Activated CD8-positive, alpha-beta T cell treated with anti-CD3 and anti-CD28 coated beads for 36 hours (primary cell): ENCODE measurements around the gene SMG6. TPM values are rescaled to one million over a fixed set of nuclear protein-coding genes. Genes with fewer than 3 reads are reported as not detected.
"Not testable (repeated sequence)": the region's sequence is repeated elsewhere in the genome, so short reads cannot be mapped to it uniquely, and the experiment has no call there.

Experiments
- ATAC-seq: fragments of 200-7000 bp; cut with Tn5 transposase; one replicate; pipeline ENCODE4 v1.10.0; 2021; ENCODE audit warnings: mild to moderate bottlenecking, moderate library complexity
- CTCF ChIA-PET: fragments of 350-600 bp; sonication (Branson Sonifier 250); formaldehyde crosslinking; loops from one replicate; lab custom pipeline; 2021; ENCODE audit warnings: antibody characterized with exemption; lab: Charles Lee
- POLR2A ChIA-PET: fragments of 350-600 bp; sonication (Branson Sonifier 250); formaldehyde crosslinking; loops from one replicate; lab custom pipeline; 2021; ENCODE audit warnings: antibody characterized with exemption; lab: Charles Lee
- DNase-seq: peaks from one replicate; pipeline ENCODE4 v3.0.0-alpha.2; 2020
- H3K27ac Mint-ChIP-seq: one replicate; pipeline ENCODE4 v1.8.0; 2021; ENCODE audit warnings: mild to moderate bottlenecking, mixed read lengths
- H3K27me3 Mint-ChIP-seq: one replicate; pipeline ENCODE4 v1.8.0; 2021; ENCODE audit warnings: mixed read lengths
- H3K36me3 Mint-ChIP-seq: one replicate; pipeline ENCODE4 v1.8.0; 2021; ENCODE audit warnings: low read depth, mixed read lengths
- H3K4me1 Mint-ChIP-seq: one replicate; pipeline ENCODE4 v1.8.0; 2021; ENCODE audit warnings: low read depth, mixed read lengths
- H3K4me3 Mint-ChIP-seq: one replicate; pipeline ENCODE4 v1.8.0; 2021; ENCODE audit warnings: mild to moderate bottlenecking, moderate library complexity, mixed read lengths
- H3K9me3 Mint-ChIP-seq: one replicate; pipeline ENCODE4 v1.8.0; 2021; ENCODE audit warnings: mixed read lengths
- CTCF ChIP-seq: fragments of 200-600 bp; IDR thresholded peaks from one replicate; pipeline ENCODE4 v1.8.0; 2022; ENCODE audit warnings: antibody characterized with exemption, mild to moderate bottlenecking
- intact Hi-C: fragments of 100-400 bp; cut with micrococcal nuclease; formaldehyde crosslinking; loops from one replicate; pipeline ENCODE4 v1.10.0; 2022
- total RNA-seq, 2 experiments: library from RNA; stranded (reverse); gene quantifications; one replicate each; pipeline ENCODE4 v1.2.3, GENCODE V29; 2021

SMG6 gene
- total RNA-seq, 2 experiments from 2014 or later = 39.6 to 40.4 TPM

DNA sequence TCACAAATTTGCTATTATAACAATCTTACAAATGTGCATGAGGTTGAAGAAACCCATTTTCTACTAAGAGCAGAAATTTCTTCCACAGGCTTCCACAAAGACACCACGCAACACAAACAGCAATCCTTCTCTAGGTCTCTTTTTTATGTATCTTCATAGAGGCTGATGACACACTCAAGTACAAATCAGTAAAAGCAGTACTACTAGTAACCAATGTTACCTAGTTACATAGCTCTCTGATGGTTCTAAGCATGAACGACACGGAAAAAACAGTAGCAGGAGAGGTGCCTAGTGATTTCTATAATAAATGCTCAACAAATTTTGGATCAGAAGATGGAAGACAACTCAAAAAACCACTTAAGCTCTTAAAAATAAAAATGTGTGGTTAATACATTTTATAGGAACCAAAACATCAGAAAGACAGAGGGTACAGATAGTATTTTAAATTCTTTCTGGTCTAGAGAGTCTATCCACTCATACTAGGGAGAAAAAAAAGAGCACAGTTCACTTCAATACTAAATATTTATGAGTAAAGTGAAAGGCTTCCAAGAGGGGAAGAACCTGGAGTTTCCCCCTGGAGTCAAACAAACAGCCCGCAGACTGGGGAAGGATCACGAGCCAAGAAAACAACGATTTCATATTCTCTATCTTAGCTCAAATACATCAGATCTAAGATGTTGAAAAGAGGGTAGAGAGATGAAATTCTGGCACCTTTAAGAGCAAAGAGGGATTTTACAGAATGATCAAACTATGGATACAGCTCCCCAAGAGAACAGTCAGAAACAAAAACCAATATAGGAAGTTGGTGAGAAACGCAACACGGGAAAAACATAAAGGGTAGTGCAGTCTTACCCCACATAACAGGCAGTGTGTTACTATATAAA is 40.2 kb downstream of the SMG6 start:
- DNase-seq (no peak), ATAC-seq (peak; percentile 13)
- H3K27me3 Mint-ChIP-seq = no peaks in the 10 kb centered on the region
- H3K4me1 Mint-ChIP-seq = peaks cover 87% of the 10 kb centered on the region
- no peaks in the 10 kb centered on the region for H3K9me3 Mint-ChIP-seq
- POLR2A ChIA-PET = interaction anchor here (0.6 to 7.2 kb wide), 10 partner anchors 12 to 501 kb away, joined by 3 to 107 read pairs (median 5); partner anchors contain the start of genes HIC1, SGSM2, SMG6 and SRR
- peaks cover 68% of the 10 kb centered on the region for H3K36me3 Mint-ChIP-seq
- CTCF ChIA-PET = interaction anchor here (1.1 to 16.5 kb wide), 8 partner anchors 10 to 208 kb away, joined by 3 to 119 read pairs (median 4); no protein-coding TSS in a partner anchor
- H3K27ac Mint-ChIP-seq = peak overlapping the region; percentile 98
- intact Hi-C loops = no loop called here
- peak overlapping the region; percentile 79 for H3K4me3 Mint-ChIP-seq
- no peak for TF ChIP-seq CTCF

GRCh38 chr17:2262135-2262587 is 41.4 kb downstream of the SMG6 start:
- TF ChIP-seq CTCF = no peak
- Mint-ChIP-seq H3K36me3 (peaks cover 71% of the 10 kb centered on the region), H3K27ac (peak overlapping the region; percentile 98), H3K9me3 (no peaks in the 10 kb centered on the region), H3K4me3 (peak overlapping the region; percentile 79), H3K4me1 (peaks cover 88% of the 10 kb centered on the region), H3K27me3 (no peaks in the 10 kb centered on the region)
- ChIA-PET CTCF (interaction anchor here (1.2 to 16.5 kb wide), 4 partner anchors 9 to 20 kb away, joined by 3 to 119 read pairs (median 33); no protein-coding TSS in a partner anchor), POLR2A (interaction anchor here (1.8 to 7.2 kb wide), 3 partner anchors 10 to 211 kb away, joined by 5 to 107 read pairs (median 8); no protein-coding TSS in a partner anchor)
- intact Hi-C loops = no loop called here
- DNase-seq = no peak
- ATAC-seq = no peak

DNA sequence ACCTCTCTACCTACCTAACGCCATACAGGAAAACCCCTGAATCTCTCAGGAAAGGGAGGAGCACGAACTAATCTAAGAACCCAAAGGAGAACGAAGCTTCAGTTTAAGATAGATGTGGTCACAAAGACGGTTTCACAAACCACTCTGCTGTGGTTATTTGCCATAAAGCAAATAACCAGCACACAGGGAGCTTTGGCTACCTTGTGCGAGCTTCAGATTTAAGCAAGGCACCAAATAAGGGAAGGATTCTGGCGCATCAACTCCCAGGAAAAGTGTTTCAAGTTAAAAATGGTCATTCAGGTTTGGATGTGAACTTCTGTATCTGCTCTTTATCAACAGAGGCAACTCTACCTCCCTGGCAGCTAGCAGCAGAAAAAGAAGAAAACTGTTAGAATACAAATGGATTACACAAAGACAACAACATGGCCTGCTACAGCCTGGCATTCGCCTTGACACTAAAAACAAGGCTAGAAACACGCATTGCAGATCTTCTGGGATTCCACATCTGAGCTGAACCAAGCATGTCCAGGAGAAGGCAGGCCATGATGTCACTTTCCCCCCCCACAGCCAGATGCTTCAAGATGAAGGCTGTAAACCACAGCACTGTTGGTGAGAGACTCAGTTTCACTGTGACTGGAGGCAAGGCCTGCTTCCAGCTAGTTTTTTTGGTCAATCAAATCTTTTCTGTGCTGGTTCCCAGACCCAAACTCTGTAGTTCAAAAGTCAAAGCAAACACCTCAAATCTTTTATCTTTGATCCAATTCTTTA is 43.6 kb downstream of the SMG6 start:
- TF ChIP-seq CTCF = no peak
- Mint-ChIP-seq H3K27ac (peak overlapping the region; percentile 97), H3K9me3 (no peaks in the 10 kb centered on the region), H3K27me3 (no peaks in the 10 kb centered on the region), H3K4me1 (peaks cover 75% of the 10 kb centered on the region), H3K4me3 (peak overlapping the region; percentile 75), H3K36me3 (peaks cover 68% of the 10 kb centered on the region)
- CTCF ChIA-PET = interaction anchor here (0.9 to 16.5 kb wide), 12 partner anchors 9 to 205 kb away, joined by 3 to 119 read pairs (median 4); partner anchors contain the start of gene HIC1
- DNase-seq (peak; percentile 95), ATAC-seq (peak; percentile 74)
- intact Hi-C loops = no loop called here
- POLR2A ChIA-PET = interaction anchor here (0.6 to 4.0 kb wide), 10 partner anchors 7 to 204 kb away, joined by 3 to 18 read pairs (median 3); no protein-coding TSS in a partner anchor

- peaks cover 76% of the 10 kb centered on the region for H3K4me1 Mint-ChIP-seq
- H3K9me3 Mint-ChIP-seq, intact Hi-C loops, ATAC-seq, H3K27me3 Mint-ChIP-seq: not testable (repeated sequence)
- H3K4me3 Mint-ChIP-seq = peak overlapping the region; percentile 75
- H3K27ac Mint-ChIP-seq = peak overlapping the region; percentile 97
- POLR2A ChIA-PET = interaction anchor here (0.6 to 4.0 kb wide), 4 partner anchors 9 to 527 kb away, joined by 3 to 18 read pairs (median 6); no protein-coding TSS in a partner anchor
- CTCF ChIA-PET = interaction anchor here (1.4 to 16.5 kb wide), 6 partner anchors 14 to 205 kb away, joined by 3 to 119 read pairs (median 7); partner anchors contain the start of gene HIC1
- peak; percentile 31 for DNase-seq
- peaks cover 69% of the 10 kb centered on the region for H3K36me3 Mint-ChIP-seq
Measured at GRCh38 chr17:2258830-2259229, 44.8 kb downstream of the SMG6 start.
